Loucy (cell line): ENCODE measurements around the gene HDGFL2.

Experiments used
- EZH2phosphoT487 ChIP-seq: fragments of 200-600 bp; IDR thresholded peaks from 2 replicates; pipeline ENCODE4 v1.6.1; 2018; ENCODE audit warnings: antibody characterized with exemption, mild to moderate bottlenecking, moderate library complexity, borderline replicate concordance
- TF ChIP-seq, protein P1 (sequence below): fragments of 200-600 bp; sonication (generic); conservative IDR thresholded peaks from 2 replicates; pipeline ENCODE4 v1.5.1; 2014; ENCODE audit warnings: mild to moderate bottlenecking, antibody characterized with exemption, low read length

DNA sequence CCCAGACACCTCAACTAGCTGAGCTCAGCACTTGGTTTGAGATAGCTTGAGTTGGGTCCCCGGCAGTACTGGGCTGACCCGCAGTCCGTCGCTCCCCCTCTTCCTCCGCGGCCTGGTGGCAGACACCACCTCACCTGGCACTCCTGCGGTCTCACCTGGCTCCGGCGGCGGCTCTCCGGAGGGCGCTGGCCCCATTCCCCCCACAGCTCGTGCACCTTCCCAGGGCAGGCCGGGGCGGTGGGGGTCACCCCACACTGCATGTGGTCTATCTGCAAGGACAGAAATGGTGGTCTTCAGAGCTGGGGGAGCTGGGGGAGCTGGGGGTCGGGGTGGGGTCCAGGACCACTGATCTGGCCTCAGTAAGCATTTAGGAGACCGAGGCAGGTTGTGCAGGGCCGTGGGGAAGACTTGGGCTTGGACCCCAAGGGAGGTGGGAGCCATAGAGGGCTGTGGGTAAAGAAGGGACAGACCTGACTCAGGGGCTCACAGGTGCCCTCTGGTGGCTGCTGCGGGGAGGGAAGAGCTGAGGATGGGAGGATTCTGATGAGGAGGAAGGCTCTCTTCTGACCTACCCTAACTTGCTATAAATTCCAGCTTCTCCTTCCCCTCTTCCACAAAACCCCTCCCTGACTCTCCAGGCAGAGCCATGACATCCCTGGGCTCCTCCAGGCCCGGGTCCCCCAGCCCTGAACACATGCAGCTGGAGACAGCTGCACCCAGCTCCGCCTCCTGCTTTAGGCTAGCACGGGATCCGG is 52.9 kb downstream of the HDGFL2 start:
- TF ChIP-seq, protein P1, sequence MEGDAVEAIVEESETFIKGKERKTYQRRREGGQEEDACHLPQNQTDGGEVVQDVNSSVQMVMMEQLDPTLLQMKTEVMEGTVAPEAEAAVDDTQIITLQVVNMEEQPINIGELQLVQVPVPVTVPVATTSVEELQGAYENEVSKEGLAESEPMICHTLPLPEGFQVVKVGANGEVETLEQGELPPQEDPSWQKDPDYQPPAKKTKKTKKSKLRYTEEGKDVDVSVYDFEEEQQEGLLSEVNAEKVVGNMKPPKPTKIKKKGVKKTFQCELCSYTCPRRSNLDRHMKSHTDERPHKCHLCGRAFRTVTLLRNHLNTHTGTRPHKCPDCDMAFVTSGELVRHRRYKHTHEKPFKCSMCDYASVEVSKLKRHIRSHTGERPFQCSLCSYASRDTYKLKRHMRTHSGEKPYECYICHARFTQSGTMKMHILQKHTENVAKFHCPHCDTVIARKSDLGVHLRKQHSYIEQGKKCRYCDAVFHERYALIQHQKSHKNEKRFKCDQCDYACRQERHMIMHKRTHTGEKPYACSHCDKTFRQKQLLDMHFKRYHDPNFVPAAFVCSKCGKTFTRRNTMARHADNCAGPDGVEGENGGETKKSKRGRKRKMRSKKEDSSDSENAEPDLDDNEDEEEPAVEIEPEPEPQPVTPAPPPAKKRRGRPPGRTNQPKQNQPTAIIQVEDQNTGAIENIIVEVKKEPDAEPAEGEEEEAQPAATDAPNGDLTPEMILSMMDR = peak; percentile 71
- TF ChIP-seq EZH2phosphoT487 = no peak
